Measurements from ENCODE around the gene BANP. TPM values are rescaled to one million over a fixed set of nuclear protein-coding genes. Genes with fewer than 3 reads are reported as not detected.

Gene BANP
- total and polyA plus RNA-seq, 2 of the 8 experiments (the other 6 are each of a cell fraction or from before 2014, with no cell fraction given) = 25.8 to 39.8 TPM

- no peak overlapping the region for H2BK5ac ChIP-seq (ENCODE audit: low read depth, low read length)
- H3K9me3 ChIP-seq (ENCODE audit: insufficient read depth in 2 of 2, low read depth in 1 of 2, low read length in 1 of 2) = no peaks in the 10 kb centered on the region
- H3K4me2 ChIP-seq (ENCODE audit: insufficient read depth in 1 of 2, low read depth in 2 of 2, low read length in 2 of 2) = no peak overlapping the region
- peaks cover 24% of the 10 kb centered on the region for H3K79me1 ChIP-seq (ENCODE audit: low read depth, low read length)
- H3K4ac ChIP-seq (replicated peaks; ENCODE audit: insufficient read length, low read depth, low read length) = no peak overlapping the region
- H3K23me2 ChIP-seq (ENCODE audit: low read depth, low read length) = no peaks in the 10 kb centered on the region
- no peaks in the 10 kb centered on the region for H3K27me3 ChIP-seq (replicated peaks in 1 of 4; ENCODE audit: control insufficient read depth in 3 of 4, extremely low read depth in 1 of 4, insufficient read depth in 3 of 4, low read length in 3 of 4)
- H2BK120ac ChIP-seq (replicated peaks; ENCODE audit: low read depth, low read length) = no peak overlapping the region
- FAIRE-seq (no peak), DNase-seq (ENCODE audit: low read depth in 1 of 2, low spot score in 2 of 2) (no peak)
- peaks cover 0 to 7% (median 2%) of the 10 kb centered on the region in 4 experiments; a peak in 4 of 8 replicates for H3K36me3 ChIP-seq (ENCODE audit: control insufficient read depth in 2 of 4, insufficient read depth in 4 of 4, low read length in 3 of 4)
- no peak overlapping the region for H3K23ac ChIP-seq (ENCODE audit: insufficient read length)
- ChIA-PET CTCF (ENCODE audit: partially characterized antibody) (interaction anchor here (1.3 to 1.5 kb wide), 4 partner anchors 10 to 179 kb away, joined by 3 to 5 read pairs (median 3); no protein-coding TSS in a partner anchor), POLR2A (ENCODE audit: partially characterized antibody) (interaction anchor here (1.0 kb wide), 2 partner anchors 10 to 11 kb away, joined by 3 to 4 read pairs; no protein-coding TSS in a partner anchor)
- no peak overlapping the region for H2AK5ac ChIP-seq (ENCODE audit: low read depth, low read length)
- H4K8ac ChIP-seq (ENCODE audit: extremely low read depth, insufficient read depth, low read length) = no peak overlapping the region
- TF ChIP-seq RNF2 (IDR thresholded peaks at IDR 0.05; ENCODE audit: borderline replicate concordance, low read depth, low read length, missing control alignments, poor library complexity, severe bottlenecking) = no peak
- no peak for TF ChIP-seq SIX5 (IDR thresholded peaks at IDR 0.05; ENCODE audit: low read depth, low read length)
- TF ChIP-seq MAFK (IDR thresholded peaks at IDR 0.05; ENCODE audit: low read depth, low read length) = no peak
- no peak for TF ChIP-seq CHD2 (IDR thresholded peaks at IDR 0.05; ENCODE audit: low read length)
- no peak overlapping the region for H4K5ac ChIP-seq (ENCODE audit: insufficient read length, low read depth, low read length)
- H2AFZ ChIP-seq (ENCODE audit: low read length) = no peak overlapping the region
- no peak overlapping the region for H2BK12ac ChIP-seq (ENCODE audit: low read depth, low read length)
- no peak overlapping the region for H4K91ac ChIP-seq (replicated peaks; ENCODE audit: insufficient read length, low read length)
- H2BK15ac ChIP-seq (ENCODE audit: low read length) = no peak overlapping the region
- no peak overlapping the region for H3K18ac ChIP-seq (ENCODE audit: extremely low read depth, low read length)
- H3K9ac ChIP-seq (replicated peaks in 1 of 4; ENCODE audit: extremely low read depth in 1 of 4, low read depth in 3 of 4, low read length in 3 of 4) = no peak overlapping the region; a peak in 1 of 7 replicates
- no peak overlapping the region for H3K27ac ChIP-seq (ENCODE audit: low read depth, low read length)
- H3K56ac ChIP-seq (replicated peaks; ENCODE audit: insufficient read length, low read depth, low read length) = no peak overlapping the region
- H4K20me1 ChIP-seq (replicated peaks in 1 of 2; ENCODE audit: control insufficient read depth in 1 of 2, insufficient read depth in 2 of 2, low read length in 2 of 2) = peaks cover 7 to 30% of the 10 kb centered on the region in 2 experiments
- 93% methylated on average over 9 of the region's 9 CpGs; no CpG with 5 or more reads in 1 of the 2 experiments for WGBS, 2 experiments (ENCODE audit: extremely low coverage in 1 of 2, insufficient coverage in 1 of 2, insufficient read length in 1 of 2, insufficient replicate concordance in 2 of 2, low coverage in 1 of 2, low lambda C conversion rate in 2 of 2, missing lambda C conversion rate in 1 of 2)
- H3K79me2 ChIP-seq (ENCODE audit: control insufficient read depth in 1 of 2, insufficient read depth in 2 of 2, low read length in 2 of 2) = peaks cover 4 to 97% of the 10 kb centered on the region in 2 experiments; a peak in 2 of 4 replicates
- no peak overlapping the region for H3K4me3 ChIP-seq (ENCODE audit: extremely low read depth in 1 of 4, insufficient read depth in 2 of 4, low read depth in 3 of 4, low read length in 4 of 4)
- no peak overlapping the region for H3K14ac ChIP-seq (ENCODE audit: insufficient read length)
- H2BK20ac ChIP-seq (ENCODE audit: low read length) = no peak overlapping the region
- H3K4me1 ChIP-seq (replicated peaks in 1 of 4; ENCODE audit: control insufficient read depth in 3 of 4, insufficient read depth in 4 of 4, low read length in 3 of 4) = peaks cover 0 to 1% (median 0%) of the 10 kb centered on the region in 4 experiments; a peak in 2 of 7 replicates
These were observed 7.4 kb downstream of the BANP start for GRCh38 chr16:87958632-87959031.
